B cell (primary cell): Measurements from ENCODE around the gene TTC34. TPM values are rescaled to one million over a fixed set of nuclear protein-coding genes. Genes with fewer than 3 reads are reported as not detected.

Experiments
- ATAC-seq: fragments of 200-7000 bp; cut with Tn5 transposase; one replicate; pipeline ENCODE4 v1.10.0; 2021; ENCODE audit warnings: low read depth, mild to moderate bottlenecking, moderate number of reproducible peaks, moderate library complexity
- CTCF ChIA-PET: fragments of 350-600 bp; sonication (Branson Sonifier 250); formaldehyde crosslinking; loops from one replicate; lab custom pipeline; 2021; ENCODE audit warnings: antibody characterized with exemption, inconsistent platforms; lab: Charles Lee
- POLR2A ChIA-PET: fragments of 350-600 bp; sonication (Branson Sonifier 250); formaldehyde crosslinking; loops from one replicate; lab custom pipeline; 2021; ENCODE audit warnings: antibody characterized with exemption; lab: Charles Lee
- DNase-seq: peaks from one replicate; pipeline ENCODE4 v3.0.0; 2013
- H2AFZ ChIP-seq: 2 replicates; pipeline ENCODE4 v1.6.1; 2012; ENCODE audit warnings: mild to moderate bottlenecking, low read depth, low read length; ENCODE audit not compliant: insufficient read depth, poor library complexity, severe bottlenecking
- H3K27ac ChIP-seq, 2 donors: 1 replicate in 1 of 2; 2 replicates in 1 of 2; pipeline ENCODE4 v1.5.1; 2012 to 2013; ENCODE audit warnings: low read length in 2 of 2, mild to moderate bottlenecking in 2 of 2, moderate library complexity in 1 of 2
- H3K27me3 ChIP-seq, 4 experiments: fragments of 200-600 bp in 1 of 4; sonication (generic) in 1 of 4; replicated peaks in 1 of 4; 1 replicate in 2 of 4; 2 replicates in 2 of 4; pipeline versions ENCODE4 v1.6.1 to v1.7.0; 2013 to 2016; ENCODE audit warnings: low read length in 3 of 4, mild to moderate bottlenecking in 2 of 4, mixed read lengths in 1 of 4, moderate library complexity in 1 of 4; ENCODE audit not compliant: insufficient read depth in 4 of 4, control insufficient read depth in 3 of 4; ENCODE audit errors: control extremely low read depth in 1 of 4
- H3K36me3 ChIP-seq, 2 experiments: replicated peaks in 1 of 2; 1 replicate in 1 of 2; 2 replicates in 1 of 2; pipeline versions ENCODE4 v1.6.1 to v1.7.1; 2013; ENCODE audit warnings: low read length in 1 of 2; ENCODE audit not compliant: insufficient read depth in 2 of 2, control insufficient read depth in 1 of 2; ENCODE audit errors: control extremely low read depth in 1 of 2, extremely low read depth in 1 of 2
- H3K4me1 ChIP-seq, 2 donors: fragments of 200-600 bp in 1 of 2; sonication (generic) in 1 of 2; 1 replicate in 1 of 2; 2 replicates in 1 of 2; pipeline versions ENCODE4 v1.5.1 to v1.6.1; 2013 to 2017; ENCODE audit warnings: low read length in 2 of 2; ENCODE audit not compliant: control insufficient read depth in 2 of 2, insufficient read depth in 2 of 2
- H3K4me2 ChIP-seq: replicated peaks from 2 replicates; pipeline ENCODE3; 2012; ENCODE audit warnings: mild to moderate bottlenecking, low read depth, low read length; ENCODE audit not compliant: poor library complexity, severe bottlenecking
- H3K4me3 ChIP-seq, 5 experiments: fragments of 200-600 bp in 1 of 5; sonication (generic) in 1 of 5; 1 replicate in 3 of 5; 2 replicates in 2 of 5; pipeline versions ENCODE4 v1.5.1 to v1.7.0; 2011 to 2016; ENCODE audit warnings: low read length in 4 of 5, mild to moderate bottlenecking in 4 of 5, low read depth in 2 of 5, control low read depth in 1 of 5, moderate library complexity in 1 of 5; ENCODE audit not compliant: insufficient read depth in 1 of 5; ENCODE audit errors: control extremely low read depth in 1 of 5, extremely low read depth in 1 of 5
- H3K79me2 ChIP-seq: fragments of 200-600 bp; sonication (generic); one replicate; pipeline ENCODE4 v1.6.0; 2016; ENCODE audit warnings: low read length; ENCODE audit not compliant: control insufficient read depth, insufficient read depth
- H3K9ac ChIP-seq: fragments of 200-600 bp; sonication (generic); 2 replicates; pipeline ENCODE4 v1.6.1; 2017; ENCODE audit warnings: mild to moderate bottlenecking, low read length, moderate library complexity
- H3K9me3 ChIP-seq, 3 donors: one replicate each; pipeline versions ENCODE4 v1.6.1 to v1.7.1; 2013; ENCODE audit warnings: low read length in 2 of 3; ENCODE audit not compliant: control insufficient read depth in 2 of 3, insufficient read depth in 1 of 3; ENCODE audit errors: control extremely low read depth in 1 of 3
- H4K20me1 ChIP-seq: 2 replicates; pipeline ENCODE4 v1.6.0; 2012; ENCODE audit warnings: mild to moderate bottlenecking, low read length; ENCODE audit not compliant: insufficient read depth, control insufficient read depth, poor library complexity, severe bottlenecking
- H3K27ac Mint-ChIP-seq: one replicate; pipeline ENCODE4 v1.8.0; 2021; ENCODE audit warnings: mixed read lengths
- H3K27me3 Mint-ChIP-seq: one replicate; pipeline ENCODE4 v1.8.0; 2021; ENCODE audit warnings: mixed read lengths
- H3K4me1 Mint-ChIP-seq: one replicate; pipeline ENCODE4 v1.8.0; 2021; ENCODE audit warnings: mixed read lengths
- H3K4me3 Mint-ChIP-seq: one replicate; pipeline ENCODE4 v1.8.0; 2021; ENCODE audit warnings: mixed read lengths
- H3K9me3 Mint-ChIP-seq: one replicate; pipeline ENCODE4 v1.8.0; 2022; ENCODE audit warnings: mixed read lengths; ENCODE audit not compliant: insufficient read depth
- CTCF ChIP-seq: fragments of 200-600 bp; IDR thresholded peaks from one replicate; pipeline ENCODE4 v1.8.0; 2022; ENCODE audit warnings: antibody characterized with exemption, mild to moderate bottlenecking
- EZH2 ChIP-seq: IDR thresholded peaks from 2 replicates; pipeline ENCODE4 v1.6.1; 2012; ENCODE audit warnings: borderline replicate concordance, low read depth, mild to moderate bottlenecking, moderate library complexity, low read length; ENCODE audit not compliant: insufficient read depth, poor library complexity, severe bottlenecking
- WGBS: methylation state at CpG from one replicate; pipeline ENCODE4 v1.1.5; 2013; ENCODE audit warnings: missing lambda C conversion rate; ENCODE audit not compliant: insufficient coverage; 5-methylcytosine and 5-hydroxymethylcytosine counted together
- intact Hi-C: fragments of 100-400 bp; cut with micrococcal nuclease; formaldehyde crosslinking; loops from one replicate; pipeline ENCODE4 v1.10.0; 2022
- polyA plus RNA-seq: library from polyadenylated mRNA; depleted of rRNA; stranded (reverse); fragments of >200 nt; gene quantifications from 2 replicates; pipeline ENCODE4 v1.2.3, GENCODE V29; 2012
- total RNA-seq, 2 donors: library from RNA; stranded (reverse); fragments of 120-200 nt in 1 of 2; gene quantifications; 1 replicate in 1 of 2; 2 replicates in 1 of 2; pipeline versions ENCODE4 v1.2.3 to v1.2.4, GENCODE V29; 2013 to 2022

Gene TTC34
- total and polyA plus RNA-seq, 2 donors (not counting 1 experiment from before 2014, with no cell fraction given), result 2.1 to 8.1 TPM

- intact Hi-C loops, result no loop called here
- Histone ChIP-seq H3K4me3 (no peak overlapping the region), H3K4me2 (no peak overlapping the region), H3K27me3 (peaks cover 0 to 14% (median 0%) of the 10 kb centered on the region in 4 experiments), H3K79me2 (no peaks in the 10 kb centered on the region), H3K27ac (no peak overlapping the region), H3K9ac (no peak overlapping the region), H3K9me3 (peaks cover 0 to 24% (median 0%) of the 10 kb centered on the region in 3 donors), H3K36me3 (no peaks in the 10 kb centered on the region), H3K4me1 (no peaks in the 10 kb centered on the region), H2AFZ (no peak overlapping the region), H4K20me1 (no peaks in the 10 kb centered on the region)
- ChIA-PET CTCF (interaction anchor here (0.6 to 0.9 kb wide), 2 partner anchors 544 to 602 kb away, joined by 3 read pairs; no protein-coding TSS in a partner anchor), POLR2A (no interaction called here)
- WGBS, result 95% methylated on average over 12 of the region's 12 CpGs
- no peak for TF ChIP-seq EZH2
- no peak for ATAC-seq
- no peak overlapping the region for H3K27ac Mint-ChIP-seq
- no peaks in the 10 kb centered on the region for H3K9me3 Mint-ChIP-seq
- peaks cover 8% of the 10 kb centered on the region for H3K27me3 Mint-ChIP-seq
- DNase-seq, result no peak
- H3K4me3 Mint-ChIP-seq, result no peak overlapping the region
- H3K4me1 Mint-ChIP-seq, result no peaks in the 10 kb centered on the region
Observed at GRCh38 chr1:2822621-2823145, 21.2 kb upstream of the TTC34 start.

GRCh38 chr1:2821966-2822620 lies 20.6 kb upstream of the TTC34 start:
- no peak overlapping the region for H3K4me3 Mint-ChIP-seq
- intact Hi-C loops, result no loop called here
- POLR2A ChIA-PET, result no interaction called here

More at GRCh38 chr1:2821966-2822620, 20.6 kb upstream of the TTC34 start:
- TF ChIP-seq EZH2, result no peak
- peak; percentile 25 for TF ChIP-seq CTCF
- no peaks in the 10 kb centered on the region for H4K20me1 ChIP-seq
- peak; percentile 21 for ATAC-seq
- H3K4me3 ChIP-seq, result no peak overlapping the region
- peak; percentile 38 for DNase-seq
- H3K9ac ChIP-seq, result no peak overlapping the region
- peaks cover 0 to 18% (median 0%) of the 10 kb centered on the region in 3 donors for H3K9me3 ChIP-seq
- no peaks in the 10 kb centered on the region for H3K4me1 ChIP-seq
- no peak overlapping the region for H2AFZ ChIP-seq
- H3K27me3 ChIP-seq, result peaks cover 0 to 14% (median 0%) of the 10 kb centered on the region in 4 experiments
- 26% methylated on average over 27 of the region's 29 CpGs for WGBS
- H3K4me1 Mint-ChIP-seq, result no peaks in the 10 kb centered on the region
- CTCF ChIA-PET, result interaction anchor here (0.9 to 1.2 kb wide), 2 partner anchors 602 to 603 kb away, joined by 3 read pairs; no protein-coding TSS in a partner anchor
- no peak overlapping the region for H3K27ac ChIP-seq
- H3K27ac Mint-ChIP-seq, result no peak overlapping the region
- H3K79me2 ChIP-seq, result no peaks in the 10 kb centered on the region
- H3K4me2 ChIP-seq, result no peak overlapping the region
- no peaks in the 10 kb centered on the region for H3K36me3 ChIP-seq
- peaks cover 8% of the 10 kb centered on the region for H3K27me3 Mint-ChIP-seq
- no peaks in the 10 kb centered on the region for H3K9me3 Mint-ChIP-seq
